Activated T-helper 1 cell treated with anti-CD3 and anti-CD28 coated beads, Interleukin-12 subunit alpha, Interleukin-12 subunit beta, Interleukin-2, Interleukin-4 antibody, amounts not matched to agents 30 ng/mL and 10 ng/mL and 1 ng/mL, durations not matched to agents 14 hours and 24 hours and 36 hours (primary cell): ENCODE data around the gene COL5A1. TPM values are rescaled to one million over a fixed set of nuclear protein-coding genes. Genes with fewer than 3 reads are reported as not detected.

Experiments
- DNase-seq: peaks from one replicate; pipeline ENCODE4 v3.0.0; 2021; ENCODE audit warnings: low spot score
- H3K27ac Mint-ChIP-seq: one replicate; pipeline ENCODE4 v1.8.0; 2021; ENCODE audit warnings: mild to moderate bottlenecking, mixed read lengths
- H3K27me3 Mint-ChIP-seq: one replicate; pipeline ENCODE4 v1.8.0; 2022; ENCODE audit warnings: mild to moderate bottlenecking, moderate library complexity, mixed read lengths; ENCODE audit not compliant: insufficient read depth
- H3K36me3 Mint-ChIP-seq: one replicate; pipeline ENCODE4 v1.8.0; 2021; ENCODE audit warnings: low read depth, mixed read lengths
- H3K4me1 Mint-ChIP-seq: one replicate; pipeline ENCODE4 v1.8.0; 2021; ENCODE audit warnings: low read depth, mixed read lengths
- H3K4me3 Mint-ChIP-seq: one replicate; pipeline ENCODE4 v1.8.0; 2021; ENCODE audit warnings: mild to moderate bottlenecking, moderate library complexity, mixed read lengths
- H3K9me3 Mint-ChIP-seq: one replicate; pipeline ENCODE4 v1.8.0; 2021; ENCODE audit warnings: mixed read lengths
- intact Hi-C: fragments of 100-400 bp; cut with micrococcal nuclease; formaldehyde crosslinking; loops from one replicate; pipeline ENCODE4 v1.15.1; 2024
- total RNA-seq: library from RNA; stranded (reverse); gene quantifications from 2 replicates; pipeline ENCODE4 v1.2.3, GENCODE V29; 2022

The COL5A1 gene
- total RNA-seq, 1 donor from 2014 or later = not detected

GRCh38 chr9:134688231-134688630 is 46.6 kb downstream of the COL5A1 start:
- H3K27ac Mint-ChIP-seq = no peak overlapping the region
- H3K9me3 Mint-ChIP-seq = no peaks in the 10 kb centered on the region

GRCh38 chr9:134688661-134689320 is 47.2 kb downstream of the COL5A1 start:
- no peak overlapping the region for H3K27ac Mint-ChIP-seq
- no peaks in the 10 kb centered on the region for H3K9me3 Mint-ChIP-seq
- H3K27me3 Mint-ChIP-seq = peaks cover 4% of the 10 kb centered on the region
- H3K36me3 Mint-ChIP-seq = no peaks in the 10 kb centered on the region
- no peak overlapping the region for H3K4me3 Mint-ChIP-seq
- DNase-seq = no peak
- H3K4me1 Mint-ChIP-seq = no peaks in the 10 kb centered on the region
- intact Hi-C loops = no loop called here

More at GRCh38 chr9:134688231-134688630, 46.6 kb downstream of the COL5A1 start:
- Mint-ChIP-seq H3K4me1 (no peaks in the 10 kb centered on the region), H3K36me3 (no peaks in the 10 kb centered on the region), H3K4me3 (no peak overlapping the region), H3K27me3 (peaks cover 4% of the 10 kb centered on the region)
- no peak for DNase-seq
- intact Hi-C loops = no loop called here

GRCh38 chr9:134689321-134690181 is 47.9 kb downstream of the COL5A1 start:
- no peak overlapping the region for H3K4me3 Mint-ChIP-seq
- DNase-seq = no peak
- H3K36me3 Mint-ChIP-seq = no peaks in the 10 kb centered on the region
- H3K9me3 Mint-ChIP-seq = no peaks in the 10 kb centered on the region
- intact Hi-C loops = no loop called here
- peaks cover 4% of the 10 kb centered on the region for H3K27me3 Mint-ChIP-seq
- H3K27ac Mint-ChIP-seq = no peak overlapping the region
- H3K4me1 Mint-ChIP-seq = no peaks in the 10 kb centered on the region

GRCh38 chr9:134690301-134690751 is 48.7 kb downstream of the COL5A1 start:
- Mint-ChIP-seq H3K27me3 (peaks cover 4% of the 10 kb centered on the region), H3K9me3 (no peaks in the 10 kb centered on the region), H3K4me1 (no peaks in the 10 kb centered on the region), H3K4me3 (no peak overlapping the region), H3K36me3 (no peaks in the 10 kb centered on the region), H3K27ac (no peak overlapping the region)
- DNase-seq = no peak
- intact Hi-C loops = no loop called here

- intact Hi-C loops = no loop called here
- H3K4me3 Mint-ChIP-seq = no peak overlapping the region
- H3K4me1 Mint-ChIP-seq = no peaks in the 10 kb centered on the region
- H3K27ac Mint-ChIP-seq = no peak overlapping the region
- no peaks in the 10 kb centered on the region for H3K9me3 Mint-ChIP-seq
- peaks cover 4% of the 10 kb centered on the region for H3K27me3 Mint-ChIP-seq
- DNase-seq = no peak
- H3K36me3 Mint-ChIP-seq = no peaks in the 10 kb centered on the region
Measured at GRCh38 chr9:134690946-134691694, 49.5 kb downstream of the COL5A1 start.

- DNase-seq = no peak
- Mint-ChIP-seq H3K9me3 (no peaks in the 10 kb centered on the region), H3K27ac (no peak overlapping the region), H3K4me3 (no peak overlapping the region), H3K27me3 (peaks cover 4% of the 10 kb centered on the region), H3K36me3 (no peaks in the 10 kb centered on the region), H3K4me1 (no peaks in the 10 kb centered on the region)
- intact Hi-C loops = no loop called here
Measured at GRCh38 chr9:134691695-134692572, 50.3 kb downstream of the COL5A1 start.

DNA sequence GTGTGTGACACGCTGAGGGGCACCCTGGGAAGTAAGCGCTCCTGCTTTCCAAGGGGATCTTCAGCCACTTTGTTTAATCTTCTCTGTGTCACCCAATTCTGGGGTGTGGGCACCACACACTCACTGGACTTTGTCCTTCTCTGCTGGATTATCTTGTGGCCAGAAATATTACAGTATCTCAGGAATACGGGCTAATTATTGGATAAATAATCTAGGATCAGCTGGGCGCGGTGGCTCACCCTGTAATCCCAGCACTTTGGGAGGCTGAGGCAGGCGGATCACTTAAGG is 50.9 kb downstream of the COL5A1 start:
- no peak for DNase-seq
- H3K36me3 Mint-ChIP-seq = no peaks in the 10 kb centered on the region
- peaks cover 4% of the 10 kb centered on the region for H3K27me3 Mint-ChIP-seq
- H3K9me3 Mint-ChIP-seq = no peaks in the 10 kb centered on the region
- intact Hi-C loops = no loop called here
- H3K4me1 Mint-ChIP-seq = no peaks in the 10 kb centered on the region
- no peak overlapping the region for H3K4me3 Mint-ChIP-seq
- no peak overlapping the region for H3K27ac Mint-ChIP-seq

- Mint-ChIP-seq H3K9me3 (no peaks in the 10 kb centered on the region), H3K36me3 (no peaks in the 10 kb centered on the region), H3K27me3 (peaks cover 4% of the 10 kb centered on the region), H3K4me3 (no peak overlapping the region), H3K27ac (no peak overlapping the region), H3K4me1 (no peaks in the 10 kb centered on the region)
- intact Hi-C loops = no loop called here
- DNase-seq = no peak
Measured at GRCh38 chr9:134693011-134693410, 51.4 kb downstream of the COL5A1 start.

DNA sequence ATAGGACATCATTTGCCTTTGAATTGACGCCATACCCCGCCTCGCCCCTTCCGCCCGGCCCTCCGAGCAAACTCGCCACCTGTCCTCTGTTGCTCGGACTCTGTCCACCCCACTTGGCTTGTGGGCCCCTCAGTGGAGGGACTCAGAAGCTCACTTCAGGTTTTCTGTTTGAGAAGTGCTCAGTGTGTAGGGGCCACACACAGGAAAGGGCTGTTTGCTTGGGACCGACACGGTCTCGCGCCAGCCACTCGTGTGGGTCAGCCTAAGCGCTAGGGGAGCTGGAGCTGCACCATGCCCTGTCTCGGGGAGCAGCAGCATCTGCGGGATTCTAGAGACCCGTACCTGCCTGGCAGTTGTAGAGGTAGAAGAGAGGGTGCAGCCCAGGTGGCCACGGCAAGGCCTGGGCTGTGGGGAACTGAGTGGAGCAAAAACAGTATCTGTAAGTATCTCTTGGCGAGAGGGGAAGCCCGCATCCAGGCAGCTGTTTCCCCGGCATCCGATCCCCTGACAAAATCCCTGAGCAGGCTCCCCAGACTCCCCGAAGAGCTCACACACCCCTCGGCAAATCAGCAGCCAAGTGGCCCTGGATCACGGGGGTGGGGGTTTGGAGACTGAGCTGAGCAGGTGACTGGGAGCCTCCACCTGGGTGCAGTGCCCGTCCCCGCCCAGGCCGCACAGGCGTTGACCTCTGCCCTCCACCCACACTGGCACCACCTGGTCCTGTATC is 52.2 kb downstream of the COL5A1 start:
- intact Hi-C loops = no loop called here
- Mint-ChIP-seq H3K9me3 (no peaks in the 10 kb centered on the region), H3K4me3 (no peak overlapping the region), H3K36me3 (no peaks in the 10 kb centered on the region), H3K4me1 (no peaks in the 10 kb centered on the region), H3K27me3 (peaks cover 4% of the 10 kb centered on the region), H3K27ac (no peak overlapping the region)
- no peak for DNase-seq

GRCh38 chr9:134694368-134694665 is 52.7 kb downstream of the COL5A1 start:
- no peak for DNase-seq
- Mint-ChIP-seq H3K4me3 (no peak overlapping the region), H3K9me3 (no peaks in the 10 kb centered on the region), H3K4me1 (no peaks in the 10 kb centered on the region), H3K27me3 (peaks cover 4% of the 10 kb centered on the region), H3K36me3 (no peaks in the 10 kb centered on the region), H3K27ac (no peak overlapping the region)
- intact Hi-C loops = no loop called here

GRCh38 chr9:134694714-134695113 is 53.1 kb downstream of the COL5A1 start:
- intact Hi-C loops = no loop called here
- H3K9me3 Mint-ChIP-seq = no peaks in the 10 kb centered on the region
- H3K27me3 Mint-ChIP-seq = peaks cover 4% of the 10 kb centered on the region
- H3K36me3 Mint-ChIP-seq = no peaks in the 10 kb centered on the region
- no peak overlapping the region for H3K4me3 Mint-ChIP-seq
- no peak for DNase-seq
- H3K27ac Mint-ChIP-seq = no peak overlapping the region
- H3K4me1 Mint-ChIP-seq = no peaks in the 10 kb centered on the region

- Mint-ChIP-seq H3K27me3 (peaks cover 4% of the 10 kb centered on the region), H3K4me1 (no peaks in the 10 kb centered on the region), H3K36me3 (no peaks in the 10 kb centered on the region), H3K9me3 (no peaks in the 10 kb centered on the region), H3K27ac (no peak overlapping the region), H3K4me3 (no peak overlapping the region)
- intact Hi-C loops = no loop called here
- DNase-seq = no peak
Measured at GRCh38 chr9:134695144-134695543, 53.5 kb downstream of the COL5A1 start.
